CD4-positive, alpha-beta T cell treated with Interleukin-4 for 4 hours (primary cell): ENCODE data around the gene NAT16.
"Not testable (repeated sequence)": the region's sequence is repeated elsewhere in the genome, so short reads cannot be mapped to it uniquely, and the experiment has no call there.

Source experiments
- DNase-seq: peaks from one replicate; pipeline ENCODE4 v3.0.0-alpha.2; 2020

Gene NAT16

DNA sequence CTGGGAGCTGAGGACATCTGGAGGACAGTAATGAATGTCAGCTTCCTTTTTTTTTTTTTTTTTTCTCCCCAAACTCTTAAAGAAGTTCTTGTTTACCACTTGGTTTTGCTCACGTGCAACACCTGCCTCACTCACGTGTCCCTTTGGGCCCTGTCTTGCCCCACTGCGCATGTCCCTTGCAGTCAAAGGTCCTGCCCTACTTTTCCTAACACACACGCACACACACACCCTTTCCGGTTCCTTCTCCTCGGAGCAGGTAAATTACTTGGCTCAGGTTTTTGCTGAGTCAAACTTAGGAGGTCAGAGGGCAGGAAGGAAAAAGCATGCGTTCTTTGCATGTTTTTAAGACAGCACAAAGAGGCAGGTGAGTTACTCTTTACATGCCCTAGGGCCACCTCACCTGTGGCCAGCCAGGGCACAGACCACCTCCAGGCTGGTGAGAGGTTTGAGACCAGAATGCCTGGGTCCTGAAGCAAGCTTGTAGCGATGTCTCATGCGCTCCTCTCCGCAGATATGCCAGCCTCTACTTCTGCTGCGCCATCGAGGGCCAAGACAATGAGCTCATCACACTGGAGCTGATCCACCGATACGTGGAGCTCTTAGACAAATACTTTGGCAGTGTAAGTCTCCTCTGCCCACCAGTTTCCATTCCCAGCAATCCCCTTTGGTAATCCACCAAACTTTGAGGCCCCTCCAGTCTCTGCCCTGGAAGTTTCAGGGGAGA lies 23.1 kb downstream of the NAT16 start:
- DNase-seq = no peak

DNA sequence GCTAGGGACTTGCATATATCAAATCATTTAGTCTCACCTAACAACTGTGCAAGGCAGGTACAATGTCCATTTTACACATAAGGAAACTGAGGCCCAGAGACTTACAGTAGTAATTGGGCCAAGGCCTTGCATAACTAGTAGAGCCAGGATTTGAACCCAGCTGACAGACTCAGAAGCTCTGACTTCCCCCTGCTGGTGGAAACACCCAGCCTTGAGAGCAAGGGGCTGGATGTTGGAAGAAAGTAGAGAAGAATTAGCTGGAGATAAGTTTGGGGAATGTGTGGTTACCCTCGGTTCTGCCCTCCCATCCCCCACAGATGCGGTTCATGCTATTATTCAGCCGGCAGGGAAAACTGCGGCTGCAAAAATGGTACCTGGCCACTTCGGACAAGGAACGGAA lies 23.8 kb downstream of the NAT16 start:
- DNase-seq = no peak

DNA sequence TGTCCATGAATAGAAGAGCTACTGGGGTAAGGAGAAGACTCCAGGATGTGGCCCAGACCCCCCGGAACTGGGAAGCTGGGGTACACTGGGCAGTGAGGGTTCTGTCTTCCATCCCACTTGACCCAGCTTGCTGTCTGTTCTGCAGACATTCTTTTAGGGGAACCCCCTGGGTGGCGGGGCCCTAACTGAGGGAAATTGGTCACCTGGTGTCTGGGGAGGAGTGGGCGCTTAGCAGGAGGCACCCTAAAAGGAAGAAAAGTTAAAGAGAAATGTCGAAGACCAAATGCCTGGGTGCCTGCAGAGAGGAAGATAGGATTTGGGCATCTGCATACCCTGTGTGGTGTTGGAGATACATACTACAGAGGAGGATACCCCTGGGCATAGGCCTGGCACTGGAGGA lies 24.8 kb downstream of the NAT16 start:
- DNase-seq = no peak

DNA sequence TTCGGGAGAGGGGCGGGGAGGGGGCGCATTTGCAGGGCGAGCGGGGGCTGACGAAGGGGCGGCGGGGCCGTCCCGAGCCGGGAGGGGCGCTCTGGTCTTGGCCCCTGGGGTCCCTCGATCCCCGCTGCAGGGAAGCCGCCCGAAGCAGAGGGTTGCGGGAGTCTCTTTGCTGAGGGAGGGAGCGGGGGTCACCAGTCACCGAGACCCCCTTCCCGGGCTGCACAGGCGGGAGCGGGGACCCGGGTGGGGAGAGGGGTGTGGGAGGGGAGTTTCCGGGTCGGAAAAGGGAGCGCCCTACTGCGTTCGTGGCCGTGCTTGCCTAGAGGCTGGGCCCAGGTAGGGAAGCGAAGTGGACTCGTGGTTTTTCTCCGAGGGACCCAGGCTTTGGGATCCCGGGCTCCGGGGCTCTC lies 25.4 kb downstream of the NAT16 start:
- no peak for DNase-seq

DNA sequence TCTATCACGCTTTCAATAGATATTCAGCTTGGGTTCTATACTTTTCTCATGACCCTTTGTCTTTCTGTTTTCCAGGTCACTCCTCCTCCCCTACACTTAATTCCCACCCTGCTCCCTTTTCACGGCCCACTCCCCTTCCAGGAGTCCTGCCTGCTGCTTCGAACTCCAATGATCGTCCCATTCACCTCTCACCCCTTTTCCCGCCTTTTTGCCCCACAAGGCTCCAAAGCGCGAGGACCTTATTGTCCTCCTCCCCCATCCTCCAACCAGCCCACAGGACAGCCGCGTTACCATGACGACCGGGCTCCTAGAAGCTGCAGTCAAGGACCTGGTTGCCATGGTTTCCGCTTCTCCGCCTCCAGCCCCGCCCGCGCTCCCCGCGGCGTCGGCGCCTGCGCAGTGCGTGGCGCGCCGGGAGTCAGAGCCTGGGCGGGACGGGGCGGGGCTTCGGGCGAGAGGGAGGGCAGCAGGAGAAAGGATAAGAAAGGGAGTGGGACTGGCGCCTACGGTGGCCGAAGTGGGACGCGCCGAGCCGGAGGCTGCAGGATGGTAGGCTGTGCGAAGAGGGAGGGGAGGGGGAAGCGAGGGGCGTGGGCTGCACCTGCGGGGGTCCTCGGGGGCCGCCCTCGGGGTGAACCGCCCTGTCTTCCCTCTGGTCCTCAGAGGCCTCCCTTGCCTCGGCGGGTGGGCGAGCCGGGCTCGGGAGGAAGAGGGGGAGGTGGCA lies 26.0 kb downstream of the NAT16 start, which contains the start of gene AP1S1:
Gene AP1S1 (plus strand): TSS at position 508 of the 724 bp plus-strand sequence. CDS start 39 bp downstream, at position 547.
- peak; percentile 96 for DNase-seq

- no peak for DNase-seq
These were observed 28.0 kb downstream of the NAT16 start for GRCh38 chr7:101151908-101152651.

- no peak for DNase-seq
These were observed 39.2 kb downstream of the NAT16 start for GRCh38 chr7:101140746-101141382.

DNA sequence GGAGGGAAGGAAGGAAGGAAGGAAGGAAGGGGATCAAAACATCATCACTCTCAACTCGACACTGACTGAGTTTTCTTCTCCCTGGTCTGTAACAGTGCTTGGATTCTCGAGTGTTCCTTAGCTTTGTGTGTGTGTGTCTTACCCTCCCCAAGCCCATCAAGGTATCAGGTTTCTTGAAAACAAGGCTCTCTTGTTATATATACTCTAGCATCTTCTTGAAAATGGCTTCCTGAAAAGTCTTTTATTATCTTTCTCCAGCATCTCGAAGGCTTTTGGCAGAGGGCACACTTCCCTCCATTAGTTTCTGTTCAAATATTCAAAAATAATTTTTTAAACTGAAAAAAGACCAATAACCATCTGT lies 39.8 kb downstream of the NAT16 start:
- DNase-seq = no peak

- DNase-seq = peak; percentile 91
These were observed 41.8 kb downstream of the NAT16 start for GRCh38 chr7:101138213-101138870.

DNA sequence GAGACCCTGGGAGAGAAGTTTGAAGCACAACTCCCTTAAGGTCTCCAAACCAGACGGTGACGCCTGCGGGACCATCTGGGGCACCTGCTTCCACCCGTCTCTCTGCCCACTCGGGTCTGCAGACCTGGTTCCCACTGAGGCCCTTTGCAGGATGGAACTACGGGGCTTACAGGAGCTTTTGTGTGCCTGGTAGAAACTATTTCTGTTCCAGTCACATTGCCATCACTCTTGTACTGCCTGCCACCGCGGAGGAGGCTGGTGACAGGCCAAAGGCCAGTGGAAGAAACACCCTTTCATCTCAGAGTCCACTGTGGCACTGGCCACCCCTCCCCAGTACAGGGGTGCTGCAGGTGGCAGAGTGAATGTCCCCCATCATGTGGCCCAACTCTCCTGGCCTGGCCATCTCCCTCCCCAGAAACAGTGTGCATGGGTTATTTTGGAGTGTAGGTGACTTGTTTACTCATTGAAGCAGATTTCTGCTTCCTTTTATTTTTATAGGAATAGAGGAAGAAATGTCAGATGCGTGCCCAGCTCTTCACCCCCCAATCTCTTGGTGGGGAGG lies 42.4 kb downstream of the NAT16 start:
- DNase-seq = no peak

DNA sequence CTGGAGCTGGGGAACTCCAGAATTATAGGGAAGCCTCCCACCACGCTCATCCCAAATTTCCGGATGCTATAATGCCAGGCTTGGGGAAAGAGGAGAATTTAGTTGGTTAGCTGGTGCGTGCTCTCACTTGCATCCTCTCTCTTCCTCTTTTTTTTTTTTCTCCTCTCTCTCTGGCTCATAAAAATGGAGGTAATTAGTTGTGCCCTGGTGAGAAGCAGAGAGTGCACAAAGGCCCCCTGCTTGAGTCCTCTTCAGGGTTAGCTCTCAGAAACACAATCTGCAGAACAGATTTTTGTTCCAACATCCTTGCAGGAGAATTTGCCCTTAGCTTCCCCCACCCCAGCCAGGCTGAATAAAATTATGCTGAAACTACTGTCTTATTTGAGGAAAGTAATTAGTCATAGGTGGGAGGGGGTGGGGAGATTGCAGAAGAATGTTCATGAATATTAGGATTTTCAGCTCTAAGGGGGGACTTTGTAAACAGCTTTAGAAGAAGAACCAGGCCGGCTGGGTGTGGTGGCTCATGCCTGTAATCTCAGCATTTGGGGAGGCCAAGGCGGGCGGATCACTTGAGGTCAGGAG lies 45.6 kb downstream of the NAT16 start:
- DNase-seq = no peak

GRCh38 chr7:101133621-101134398 lies 46.3 kb downstream of the NAT16 start:
- DNase-seq = no peak

DNA sequence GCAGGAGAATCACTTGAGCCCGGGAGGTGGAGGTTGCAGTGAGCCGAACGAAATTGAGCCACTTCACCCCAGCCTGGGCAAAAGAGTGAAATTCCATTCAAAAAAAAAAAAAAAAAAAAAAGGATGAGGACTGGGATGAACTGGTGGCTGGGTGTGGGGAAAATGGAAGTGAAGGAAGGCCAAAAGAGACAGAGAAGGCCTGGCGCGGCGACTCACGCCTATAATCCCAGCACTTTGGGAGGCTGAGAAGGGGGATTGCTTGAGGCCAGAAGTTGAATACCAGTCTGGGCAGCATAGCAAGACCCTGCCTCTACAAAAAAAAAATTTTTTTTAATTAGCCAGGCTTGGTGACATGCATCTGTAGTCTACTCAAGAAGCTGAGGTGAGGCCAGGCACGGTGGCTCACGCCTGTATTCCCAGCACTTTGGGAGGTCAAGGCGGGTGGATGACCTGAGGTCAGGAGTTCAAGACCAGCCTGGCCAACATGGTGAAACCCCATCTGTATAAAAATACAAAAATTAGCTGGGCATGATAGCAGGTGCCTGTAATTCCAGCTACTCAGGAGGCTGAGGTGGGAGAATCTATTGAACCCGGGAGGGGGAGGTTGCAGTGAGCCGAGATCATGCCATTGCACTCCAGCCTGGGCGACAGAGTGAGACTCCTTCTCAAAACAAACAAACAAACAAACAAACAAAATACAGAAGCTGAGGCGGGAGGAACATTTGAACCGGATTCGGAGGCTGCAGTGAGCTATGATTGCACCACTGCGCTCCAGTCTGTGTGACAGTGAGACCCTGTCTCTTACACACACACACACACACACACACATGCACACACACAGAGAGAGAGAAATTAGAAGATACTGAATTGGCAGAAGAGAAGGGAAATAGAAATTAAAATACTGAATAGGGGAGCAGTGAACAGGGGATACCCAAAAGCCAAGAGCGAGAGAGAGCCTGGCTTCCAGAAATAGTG lies 47.2 kb downstream of the NAT16 start:
- not testable (repeated sequence) for DNase-seq

DNA sequence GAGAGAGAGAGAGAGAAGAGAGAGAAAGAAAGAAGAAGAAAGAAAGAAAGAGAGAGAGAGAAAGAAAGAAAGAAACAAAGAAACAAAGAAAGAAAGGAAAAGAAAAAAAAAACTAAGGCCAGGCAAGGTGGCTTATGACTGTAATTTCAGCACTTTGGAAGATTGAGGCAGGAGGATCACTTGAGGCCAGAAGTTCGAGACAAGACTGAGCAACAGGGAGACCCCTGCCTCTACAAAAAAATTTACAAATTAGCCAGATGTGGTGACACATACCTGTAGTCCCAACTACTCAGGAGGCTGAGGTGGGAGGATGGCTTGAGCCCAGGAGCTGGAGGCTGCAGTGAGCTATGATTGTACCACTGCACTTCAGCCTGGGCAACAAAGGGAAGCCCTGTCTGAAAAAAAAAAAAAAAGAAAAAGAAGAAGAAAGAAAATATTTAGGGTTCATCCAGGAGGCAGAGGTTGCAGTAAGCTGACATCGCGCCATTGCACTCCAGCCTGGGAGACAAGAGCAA lies 50.4 kb downstream of the NAT16 start:
- no peak for DNase-seq

DNA sequence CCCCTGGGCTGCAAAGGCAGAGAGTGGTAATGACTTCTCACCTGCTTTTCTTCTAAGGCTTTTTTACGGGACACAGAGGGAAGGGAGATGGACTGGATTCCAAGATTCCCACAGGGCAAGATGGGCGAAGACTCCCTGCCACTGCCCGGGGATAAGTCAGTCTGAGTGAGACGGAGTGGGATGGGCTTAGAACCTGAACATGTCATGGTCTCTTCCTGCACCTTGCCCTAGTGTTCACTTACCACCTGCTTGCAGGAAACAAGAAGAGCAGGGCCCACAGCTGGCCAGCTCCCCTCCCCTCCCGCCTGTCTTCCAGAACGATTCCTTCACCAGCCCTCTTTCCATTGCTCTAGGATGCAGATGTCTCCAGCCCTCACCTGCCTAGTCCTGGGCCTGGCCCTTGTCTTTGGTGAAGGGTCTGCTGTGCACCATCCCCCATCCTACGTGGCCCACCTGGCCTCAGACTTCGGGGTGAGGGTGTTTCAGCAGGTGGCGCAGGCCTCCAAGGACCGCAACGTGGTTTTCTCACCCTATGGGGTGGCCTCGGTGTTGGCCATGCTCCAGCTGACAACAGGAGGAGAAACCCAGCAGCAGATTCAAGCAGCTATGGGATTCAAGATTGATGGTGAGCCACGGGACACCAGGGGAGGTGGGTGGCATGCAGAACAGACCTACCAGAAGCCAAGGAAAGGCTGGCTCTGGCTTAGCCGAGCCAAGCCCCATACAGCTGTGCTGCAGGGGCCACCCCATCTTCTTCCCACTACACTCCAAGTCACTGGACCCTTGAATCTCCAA lies 51.9 kb downstream of the NAT16 start:
- no peak for DNase-seq

- no peak for DNase-seq
These were observed 52.5 kb downstream of the NAT16 start for GRCh38 chr7:101127460-101128039.

DNA sequence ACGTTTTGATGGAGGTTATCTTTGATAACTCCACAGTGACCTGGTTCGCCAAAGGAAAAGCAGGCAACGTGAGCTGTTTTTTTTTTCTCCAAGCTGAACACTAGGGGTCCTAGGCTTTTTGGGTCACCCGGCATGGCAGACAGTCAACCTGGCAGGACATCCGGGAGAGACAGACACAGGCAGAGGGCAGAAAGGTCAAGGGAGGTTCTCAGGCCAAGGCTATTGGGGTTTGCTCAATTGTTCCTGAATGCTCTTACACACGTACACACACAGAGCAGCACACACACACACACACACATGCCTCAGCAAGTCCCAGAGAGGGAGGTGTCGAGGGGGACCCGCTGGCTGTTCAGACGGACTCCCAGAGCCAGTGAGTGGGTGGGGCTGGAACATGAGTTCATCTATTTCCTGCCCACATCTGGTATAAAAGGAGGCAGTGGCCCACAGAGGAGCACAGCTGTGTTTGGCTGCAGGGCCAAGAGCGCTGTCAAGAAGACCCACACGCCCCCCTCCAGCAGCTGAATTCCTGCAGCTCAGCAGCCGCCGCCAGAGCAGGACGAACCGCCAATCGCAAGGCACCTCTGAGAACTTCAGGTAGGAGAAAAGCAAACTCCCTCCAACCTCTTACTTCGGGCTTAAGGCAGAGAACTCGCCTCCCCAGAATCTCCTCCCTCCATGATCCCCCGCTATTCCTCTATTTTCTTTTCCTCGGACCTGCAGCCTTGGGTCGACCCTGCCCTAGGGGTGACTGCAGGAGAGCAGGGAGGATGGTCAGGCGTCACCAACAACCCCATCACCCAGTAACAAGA lies 53.2 kb downstream of the NAT16 start, which contains the start of gene SERPINE1:
Gene SERPINE1 (plus strand): TSS at position 454 of the 809 bp plus-strand sequence. CDS start 1,290 bp downstream, outside the sequence.
- peak; percentile 76 for DNase-seq
